SJSA1 (cell line): ENCODE data around the gene YBX2. TPM values are rescaled to one million over a fixed set of nuclear protein-coding genes. Genes with fewer than 3 reads are reported as not detected.
A peak's percentile ranks its signal among the peaks of the same experiment; 100 is the strongest.

ENCODE experiments used
- DNase-seq, 2 experiments: peaks; one replicate each; pipeline ENCODE4 v3.0.0-alpha.2; 2015 to 2020; ENCODE audit warnings: low spot score in 2 of 2, low read depth in 1 of 2
- H3K27ac ChIP-seq: fragments of 250-450 bp; sonication (Bioruptor Pico); 2 replicates; pipeline ENCODE4 v1.5.1; 2020; ENCODE audit warnings: mild to moderate bottlenecking, moderate library complexity
- H3K27me3 ChIP-seq: fragments of 250-450 bp; sonication (Bioruptor Pico); replicated peaks from 2 replicates; pipeline ENCODE4 v1.5.1; 2020; ENCODE audit warnings: mild to moderate bottlenecking, moderate library complexity
- H3K36me3 ChIP-seq: fragments of 250-450 bp; sonication (Bioruptor Pico); 2 replicates; pipeline ENCODE4 v1.5.1; 2020; ENCODE audit warnings: mild to moderate bottlenecking
- H3K4me1 ChIP-seq: fragments of 250-450 bp; sonication (Bioruptor Pico); replicated peaks from 2 replicates; pipeline ENCODE4 v1.6.1; 2021; ENCODE audit warnings: mild to moderate bottlenecking
- H3K4me3 ChIP-seq: fragments of 250-450 bp; sonication (Bioruptor Pico); 2 replicates; pipeline ENCODE4 v1.5.1; 2020; ENCODE audit warnings: mild to moderate bottlenecking
- H3K9me3 ChIP-seq: fragments of 250-450 bp; sonication (Bioruptor Pico); replicated peaks from 2 replicates; pipeline ENCODE4 v1.5.1; 2020; ENCODE audit warnings: mild to moderate bottlenecking
- total RNA-seq: library from RNA; depleted of rRNA; stranded (reverse); fragments of >200 nt; shearing (Covaris generic); gene quantifications from 2 replicates; pipeline ENCODE4 v1.2.3, GENCODE V29; 2014

Gene YBX2
- total RNA-seq, 1 experiment from 2014 or later: not detected

GRCh38 chr17:7328840-7329373 is 34.5 kb upstream of the YBX2 start, which contains the start of gene NEURL4:
Gene NEURL4, minus strand, starts transcription at chr17:7329335. Its CDS starts 23 bp downstream, at chr17:7329312.
- Histone ChIP-seq H3K9me3 (no peaks in the 10 kb centered on the region), H3K27me3 (no peaks in the 10 kb centered on the region), H3K36me3 (peaks cover 24% of the 10 kb centered on the region), H3K4me1 (peaks cover 20% of the 10 kb centered on the region), H3K27ac (peak within 1 kb of the TSS; percentile 39), H3K4me3 (peak within 1 kb of the TSS; percentile 52)
- DNase-seq: peak in 1 of 2 experiments; percentile 27

- DNase-seq: no peak
- Histone ChIP-seq H3K4me3 (peak overlapping the region; percentile 52; the same call in 1 of the 2 replicates), H3K27ac (no peak overlapping the region)
These were observed 33.6 kb upstream of the YBX2 start for GRCh38 chr17:7328009-7328408.

GRCh38 chr17:7327501-7327900 is 33.1 kb upstream of the YBX2 start:
- DNase-seq: peak in 1 of 2 experiments; percentile 41
- Histone ChIP-seq H3K4me3 (no peak overlapping the region), H3K27me3 (no peaks in the 10 kb centered on the region), H3K4me1 (peaks cover 23% of the 10 kb centered on the region), H3K36me3 (peaks cover 38% of the 10 kb centered on the region), H3K27ac (no peak overlapping the region), H3K9me3 (no peaks in the 10 kb centered on the region)

More at GRCh38 chr17:7328009-7328408, 33.6 kb upstream of the YBX2 start:
- Histone ChIP-seq H3K9me3 (no peaks in the 10 kb centered on the region), H3K36me3 (peaks cover 33% of the 10 kb centered on the region), H3K27me3 (no peaks in the 10 kb centered on the region), H3K4me1 (peaks cover 23% of the 10 kb centered on the region)

GRCh38 chr17:7327056-7327455 is 32.6 kb upstream of the YBX2 start:
- DNase-seq: peak in 1 of 2 experiments; percentile 38
- peaks cover 23% of the 10 kb centered on the region for H3K4me1 ChIP-seq

GRCh38 chr17:7326186-7326585 is 31.7 kb upstream of the YBX2 start:
- Histone ChIP-seq H3K4me3 (no peak overlapping the region), H3K36me3 (peaks cover 50% of the 10 kb centered on the region), H3K27ac (no peak overlapping the region), H3K9me3 (no peaks in the 10 kb centered on the region), H3K27me3 (no peaks in the 10 kb centered on the region), H3K4me1 (peaks cover 23% of the 10 kb centered on the region)
- DNase-seq: no peak

More at GRCh38 chr17:7327056-7327455, 32.6 kb upstream of the YBX2 start:
- Histone ChIP-seq H3K27ac (no peak overlapping the region), H3K4me3 (no peak overlapping the region), H3K36me3 (peaks cover 42% of the 10 kb centered on the region), H3K27me3 (no peaks in the 10 kb centered on the region), H3K9me3 (no peaks in the 10 kb centered on the region)

- Histone ChIP-seq H3K27me3 (no peaks in the 10 kb centered on the region), H3K4me1 (peaks cover 19% of the 10 kb centered on the region), H3K36me3 (peaks cover 60% of the 10 kb centered on the region), H3K27ac (no peak overlapping the region), H3K9me3 (no peaks in the 10 kb centered on the region), H3K4me3 (no peak overlapping the region)
- no peak for DNase-seq
These were observed 30.6 kb upstream of the YBX2 start for GRCh38 chr17:7325031-7325528.

GRCh38 chr17:7324438-7324779 is 30.0 kb upstream of the YBX2 start:
- H3K4me1 ChIP-seq: peaks cover 19% of the 10 kb centered on the region
- no peak for DNase-seq
- no peaks in the 10 kb centered on the region for H3K9me3 ChIP-seq
- no peak overlapping the region for H3K27ac ChIP-seq
- H3K27me3 ChIP-seq: no peaks in the 10 kb centered on the region
- H3K36me3 ChIP-seq: peaks cover 60% of the 10 kb centered on the region
- no peak overlapping the region for H3K4me3 ChIP-seq

- peak; percentile 48 to 80 for DNase-seq
- no peaks in the 10 kb centered on the region for H3K27me3 ChIP-seq
- H3K36me3 ChIP-seq: peaks cover 62% of the 10 kb centered on the region
- H3K4me1 ChIP-seq: peaks cover 19% of the 10 kb centered on the region
- no peaks in the 10 kb centered on the region for H3K9me3 ChIP-seq
- no peak overlapping the region for H3K4me3 ChIP-seq
- no peak overlapping the region for H3K27ac ChIP-seq
These were observed 29.4 kb upstream of the YBX2 start for GRCh38 chr17:7323731-7324437.

- Histone ChIP-seq H3K27ac (no peak overlapping the region), H3K36me3 (peaks cover 72% of the 10 kb centered on the region), H3K4me1 (peaks cover 9% of the 10 kb centered on the region), H3K9me3 (no peaks in the 10 kb centered on the region), H3K4me3 (no peak overlapping the region), H3K27me3 (no peaks in the 10 kb centered on the region)
- no peak for DNase-seq
These were observed 28.2 kb upstream of the YBX2 start for GRCh38 chr17:7322520-7323194.

GRCh38 chr17:7321466-7321865 is 27.0 kb upstream of the YBX2 start:
- no peaks in the 10 kb centered on the region for H3K9me3 ChIP-seq
- H3K27me3 ChIP-seq: no peaks in the 10 kb centered on the region
- no peak overlapping the region for H3K4me3 ChIP-seq
- peaks cover 71% of the 10 kb centered on the region for H3K36me3 ChIP-seq
- no peak for DNase-seq
- no peak overlapping the region for H3K27ac ChIP-seq
- peaks cover 9% of the 10 kb centered on the region for H3K4me1 ChIP-seq

- H3K36me3 ChIP-seq: peaks cover 75% of the 10 kb centered on the region
- H3K27me3 ChIP-seq: no peaks in the 10 kb centered on the region
- no peak overlapping the region for H3K4me3 ChIP-seq
- DNase-seq: no peak
- no peaks in the 10 kb centered on the region for H3K9me3 ChIP-seq
- peaks cover 25% of the 10 kb centered on the region for H3K4me1 ChIP-seq
- H3K27ac ChIP-seq: no peak overlapping the region
These were observed 23.9 kb upstream of the YBX2 start for GRCh38 chr17:7318121-7318860.

- Histone ChIP-seq H3K36me3 (peaks cover 75% of the 10 kb centered on the region), H3K4me3 (no peak overlapping the region), H3K27me3 (no peaks in the 10 kb centered on the region), H3K9me3 (no peaks in the 10 kb centered on the region), H3K4me1 (peaks cover 30% of the 10 kb centered on the region), H3K27ac (no peak overlapping the region)
- DNase-seq: no peak
These were observed 22.8 kb upstream of the YBX2 start for GRCh38 chr17:7317161-7317803.

GRCh38 chr17:7315570-7316235 is 21.3 kb upstream of the YBX2 start:
- H3K27me3 ChIP-seq: no peaks in the 10 kb centered on the region
- peaks cover 74% of the 10 kb centered on the region for H3K36me3 ChIP-seq
- H3K4me3 ChIP-seq: peak overlapping the region; percentile 88
- H3K27ac ChIP-seq: peak overlapping the region; percentile 78
- H3K4me1 ChIP-seq: peaks cover 30% of the 10 kb centered on the region
- no peak for DNase-seq
- no peaks in the 10 kb centered on the region for H3K9me3 ChIP-seq
